Keratinocyte (primary cell): ENCODE measurements around the gene TNRC6A.
"Not testable (repeated sequence)": the region's sequence is repeated elsewhere in the genome, so short reads cannot be mapped to it uniquely, and the experiment has no call there.

Experiments used
- CTCF ChIP-seq, 3 experiments: IDR thresholded peaks in 1 of 3; conservative IDR thresholded peaks in 1 of 3; optimal IDR thresholded peaks in 1 of 3; 2 replicates in 2 of 3; 3 replicates in 1 of 3; pipeline versions ENCODE3 to v1.5.1; 2011; ENCODE audit warnings: low read length in 3 of 3, mild to moderate bottlenecking in 3 of 3, moderate library complexity in 2 of 3, control low read depth in 1 of 3, inconsistent platforms in 1 of 3; ENCODE audit not compliant: insufficient read depth in 2 of 3; ENCODE audit errors: extremely low read depth in 1 of 3
- EZH2 ChIP-seq: IDR thresholded peaks from one replicate; pipeline ENCODE4 v1.6.1; 2012; ENCODE audit warnings: inconsistent platforms, mild to moderate bottlenecking, low read length, moderate library complexity

GRCh38 chr16:24749872-24750271, 20.4 kb downstream of the TNRC6A start:
- not testable (repeated sequence) for TF ChIP-seq CTCF (optimal IDR thresholded peaks at IDR 0.05 in 1 of 3, IDR thresholded peaks at IDR 0.05 in 1 of 3, conservative IDR thresholded peaks at IDR 0.05 in 1 of 3; ENCODE audit: extremely low read depth in 1 of 3, insufficient read depth in 2 of 3, low read length in 3 of 3); EZH2
